GM21367 (cell line): ENCODE measurements around the gene XBP1.
"Not testable (repeated sequence)": the region's sequence is repeated elsewhere in the genome, so short reads cannot be mapped to it uniquely, and the experiment has no call there.

Experiments
- ATAC-seq: cut with Tn5 transposase; IDR thresholded peaks from one replicate; pipeline ENCODE4 v1.9.1; 2021; ENCODE audit not compliant: unreplicated experiment

Gene XBP1

DNA sequence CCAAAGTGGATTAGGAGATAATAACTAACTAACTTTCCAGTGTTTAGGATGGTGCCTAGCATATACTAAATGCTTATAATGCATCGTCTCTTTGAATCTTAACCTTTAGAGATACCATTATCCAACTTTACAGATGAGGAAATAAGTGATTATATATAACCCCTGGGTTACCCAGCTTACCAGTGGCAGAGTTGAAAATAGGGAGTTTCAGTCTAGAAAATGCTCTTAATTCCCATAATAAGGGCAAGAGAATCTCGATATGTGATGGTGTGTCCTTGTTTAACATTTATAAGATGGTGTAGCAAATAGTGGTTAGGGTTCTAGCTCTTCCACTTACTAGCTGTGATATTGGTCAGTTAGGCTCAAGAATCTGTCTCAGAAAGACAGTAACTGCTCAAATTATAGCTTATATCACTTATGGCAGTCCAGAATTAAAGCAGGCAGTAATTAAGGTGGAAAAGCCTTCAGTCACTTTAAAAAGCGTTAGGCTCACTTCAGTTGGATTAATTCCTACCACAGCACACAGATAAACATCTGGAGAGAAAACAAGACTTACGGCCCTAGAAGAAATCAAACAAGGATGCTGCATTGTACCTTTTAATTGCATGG lies 6.3 kb downstream of the XBP1 start:
- ATAC-seq = no peak

DNA sequence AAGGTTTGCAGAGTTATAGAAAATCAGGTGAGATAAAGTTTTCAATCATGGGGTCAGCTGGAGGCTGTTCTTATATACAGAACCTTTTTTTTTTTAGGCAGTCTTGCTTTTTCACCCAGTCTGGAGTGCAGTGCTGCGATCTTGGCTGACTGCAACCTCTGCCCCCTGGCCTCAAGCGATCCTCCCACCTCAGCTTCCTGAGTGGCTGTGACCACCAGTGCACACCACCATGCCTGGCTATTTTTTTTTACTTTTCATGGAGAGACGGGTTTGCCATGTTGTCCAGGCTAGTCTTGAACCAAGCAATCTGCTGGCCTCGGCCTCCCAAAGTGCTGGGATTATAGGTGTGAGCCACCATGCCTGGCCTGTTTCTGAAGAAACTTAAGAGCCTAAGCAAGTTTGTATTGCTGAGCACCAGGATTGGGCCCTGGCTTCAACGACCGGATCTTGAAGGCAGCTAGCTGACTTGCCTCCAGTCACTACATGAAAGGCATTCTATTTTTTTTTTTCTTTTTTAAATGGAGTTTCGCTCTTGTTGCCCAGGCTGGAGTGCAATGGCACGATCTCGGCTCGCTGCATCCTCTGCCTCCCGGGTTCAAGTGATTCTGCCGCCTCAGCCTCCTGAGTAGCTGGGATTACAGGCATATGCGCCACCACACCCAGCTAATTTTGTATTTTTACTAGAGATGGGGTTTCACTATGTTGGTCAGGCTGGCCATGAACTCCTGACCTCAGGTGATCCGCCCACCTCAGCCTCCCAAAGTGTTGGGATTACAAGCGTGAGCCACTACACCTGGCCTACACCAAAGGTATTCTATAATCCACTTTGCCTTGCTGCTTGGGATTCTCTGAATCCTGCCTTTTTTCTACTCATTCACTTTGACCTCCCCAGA lies 7.6 kb downstream of the XBP1 start:
- ATAC-seq = peak; percentile 16

DNA sequence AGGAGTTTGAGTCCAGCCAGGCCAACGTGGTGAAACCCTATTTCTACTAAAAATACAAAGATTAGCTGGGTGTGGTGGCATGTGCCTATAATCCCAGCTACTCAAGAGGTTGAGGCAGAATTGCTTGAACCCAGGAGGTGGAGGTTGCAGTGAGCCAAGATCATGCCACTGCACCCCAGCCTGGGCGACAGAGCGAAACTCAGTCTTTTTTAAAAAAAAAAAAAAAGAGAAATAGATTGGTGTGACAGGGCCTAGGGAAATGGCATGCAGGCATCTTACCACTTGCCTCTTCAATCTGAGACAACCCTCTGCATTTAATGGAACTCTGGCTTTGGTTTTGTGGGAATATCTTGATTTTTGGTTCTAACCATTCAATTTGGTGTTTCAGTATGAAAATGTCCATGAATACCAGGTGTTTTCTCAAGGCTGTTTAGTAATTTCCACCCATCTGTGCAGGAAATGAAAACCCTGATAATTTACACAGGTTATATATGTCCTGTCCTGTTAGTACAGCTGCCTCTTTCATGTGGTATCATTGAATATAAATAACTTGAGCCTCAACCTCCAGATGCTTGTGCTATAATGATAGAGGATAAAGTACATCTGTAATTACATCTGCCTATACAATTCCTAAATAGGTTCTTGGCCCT lies 8.4 kb downstream of the XBP1 start:
- ATAC-seq = peak; percentile 53

DNA sequence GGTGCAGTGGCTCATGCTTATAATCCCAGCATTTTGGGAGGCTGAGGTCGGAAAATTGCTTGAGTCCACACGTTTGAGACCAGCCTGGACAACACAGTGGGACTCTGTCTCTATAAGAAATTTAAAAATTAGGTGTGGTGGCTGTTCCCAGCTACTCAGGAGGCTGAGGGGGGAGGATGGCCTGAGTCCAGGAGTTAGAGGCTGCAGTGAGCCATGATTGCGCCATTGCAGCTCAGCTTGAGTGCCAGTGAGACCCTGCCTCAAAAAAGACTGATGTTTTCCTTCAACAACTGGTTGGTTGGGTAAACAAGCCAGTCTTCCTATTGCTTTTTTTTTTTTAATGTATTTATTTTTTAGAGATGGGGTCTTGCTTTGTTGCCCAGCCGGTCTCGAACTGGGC lies 9.2 kb downstream of the XBP1 start:
- ATAC-seq = no peak

DNA sequence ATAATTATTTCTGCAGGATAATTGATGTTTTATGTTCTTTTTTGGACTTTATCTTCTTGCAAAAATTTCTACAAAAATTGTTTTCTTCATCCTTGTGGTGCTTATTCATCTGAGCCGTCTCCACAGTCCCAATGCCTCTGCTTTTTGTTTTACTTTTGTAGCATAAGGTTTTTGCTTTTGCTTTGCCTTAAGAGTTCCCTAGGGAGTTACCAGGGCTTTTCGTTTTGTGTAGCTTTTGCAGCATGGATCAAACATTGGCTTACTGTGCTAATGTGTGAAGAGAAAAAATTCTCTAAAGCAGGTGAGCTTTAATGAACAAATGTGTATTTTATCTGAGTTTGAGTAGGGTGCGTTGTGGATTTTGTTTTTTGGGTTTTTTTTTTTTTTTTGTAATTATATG lies 11.8 kb downstream of the XBP1 start:
- ATAC-seq = no peak

DNA sequence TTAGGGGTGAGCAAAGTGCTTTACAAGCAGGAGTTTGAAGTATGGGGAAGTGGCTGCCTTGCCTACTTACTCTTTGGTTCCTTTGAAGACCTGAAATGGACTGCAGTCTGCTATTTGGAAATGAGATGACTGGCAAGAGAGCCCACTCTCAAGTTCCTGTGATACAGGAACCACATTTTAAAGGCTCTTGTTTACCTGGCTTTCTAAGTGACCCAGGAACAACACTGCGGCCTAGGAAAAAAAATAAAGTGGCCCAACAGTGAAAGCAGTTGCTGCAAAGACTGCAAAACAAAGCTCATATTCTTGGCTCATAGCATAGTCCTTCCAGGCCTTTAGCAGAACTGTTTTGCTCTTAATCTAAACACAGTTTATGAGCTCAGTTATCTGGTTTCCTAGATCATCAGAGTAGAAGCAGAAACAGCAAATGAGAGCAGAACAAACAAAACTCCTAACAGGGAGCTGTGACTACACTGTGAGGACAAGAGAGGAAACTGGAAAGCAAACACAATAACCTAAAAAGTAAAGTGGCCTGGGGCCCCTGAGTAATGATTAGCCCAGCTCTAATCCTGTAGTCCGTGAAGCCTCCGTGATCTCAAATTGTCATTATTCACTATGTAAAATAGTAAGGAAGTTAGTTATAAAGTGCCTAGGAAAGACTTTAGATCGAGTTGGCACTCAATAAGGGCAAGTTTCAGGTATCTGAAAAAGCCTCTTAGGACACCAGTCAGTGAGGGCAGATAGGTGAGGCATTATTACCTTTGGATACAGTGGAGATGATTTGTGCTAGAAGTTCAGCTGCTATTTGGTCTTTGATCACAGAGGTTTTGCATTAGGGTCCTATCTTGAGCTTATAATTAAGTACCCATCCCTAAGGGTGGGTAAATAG lies 16.3 kb downstream of the XBP1 start:
- no peak for ATAC-seq

DNA sequence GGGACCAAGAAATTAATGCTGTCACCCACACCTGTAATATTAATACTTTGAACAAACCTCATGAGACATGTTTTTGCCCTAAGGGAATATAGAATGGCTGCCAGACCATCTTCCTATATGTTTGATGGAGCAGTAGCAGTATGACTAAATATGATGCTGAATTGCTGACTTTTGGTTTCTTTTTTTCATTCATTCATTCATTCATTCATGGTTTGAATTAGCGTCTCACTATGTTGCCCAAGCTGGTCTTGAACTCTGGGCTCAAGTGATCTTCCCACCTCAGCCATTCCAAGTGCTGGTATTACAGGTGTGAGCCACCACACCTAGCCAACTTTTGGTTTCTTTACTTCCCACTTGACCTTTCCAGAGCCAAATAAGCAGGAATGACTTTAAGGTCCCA lies 20.1 kb downstream of the XBP1 start:
- no peak for ATAC-seq

DNA sequence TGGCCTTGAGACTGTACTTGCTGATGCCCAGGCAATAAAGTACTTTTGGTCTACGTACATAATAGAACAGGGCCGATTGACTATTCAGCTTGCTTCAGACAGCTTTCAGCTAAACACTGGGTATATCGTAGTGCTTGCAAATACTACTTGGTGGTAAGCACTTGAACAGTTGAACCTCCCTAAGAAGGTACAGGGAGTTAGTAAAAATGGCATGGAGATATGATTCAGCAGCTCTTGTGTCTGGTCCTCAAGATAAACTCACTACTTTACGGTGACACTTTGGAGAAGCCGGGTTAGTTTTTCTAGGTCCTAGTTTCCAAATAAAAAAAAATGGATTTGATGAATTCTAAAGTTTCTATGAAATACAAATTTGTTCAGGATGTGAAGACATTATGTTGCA lies 20.5 kb downstream of the XBP1 start:
- no peak for ATAC-seq

DNA sequence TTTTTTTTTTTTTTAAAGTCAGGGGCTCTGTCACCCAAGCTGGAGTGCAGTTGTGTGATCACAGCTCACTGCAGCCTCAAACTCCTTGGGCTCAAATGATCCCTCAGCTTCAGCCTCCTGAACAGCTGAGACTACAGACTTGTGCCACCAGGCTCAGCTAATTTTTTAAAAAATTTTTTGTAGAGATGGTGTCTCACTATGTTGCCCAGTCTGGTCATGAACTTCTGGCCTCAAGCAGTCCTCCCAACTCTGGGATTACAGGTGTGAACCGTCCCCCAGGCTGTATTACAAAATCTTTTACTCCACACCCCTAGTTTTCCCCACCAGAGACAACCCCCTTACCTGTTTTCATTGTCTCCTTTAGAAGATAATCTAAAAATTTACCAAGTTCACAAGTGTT lies 26.0 kb downstream of the XBP1 start:
- ATAC-seq = no peak

DNA sequence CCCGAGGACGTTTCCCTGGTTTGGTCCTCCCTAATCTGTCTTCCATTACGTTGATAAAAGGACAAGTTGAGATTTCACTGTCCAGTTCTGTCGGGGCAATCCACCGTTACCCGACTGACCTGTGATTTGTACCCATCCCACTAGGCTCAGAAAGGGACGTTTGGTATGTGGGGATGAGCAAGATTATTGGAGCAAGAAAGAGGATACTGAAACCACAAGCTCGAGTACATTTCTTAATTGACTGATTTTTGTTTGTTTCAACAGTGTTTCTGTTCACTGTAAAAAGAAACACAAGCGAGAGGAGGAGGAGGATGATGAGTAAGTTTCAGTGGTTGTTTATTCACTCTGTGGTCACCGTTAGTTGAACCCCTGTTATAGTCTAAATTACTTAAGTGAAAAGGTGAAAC lies 26.9 kb downstream of the XBP1 start:
- ATAC-seq = no peak

DNA sequence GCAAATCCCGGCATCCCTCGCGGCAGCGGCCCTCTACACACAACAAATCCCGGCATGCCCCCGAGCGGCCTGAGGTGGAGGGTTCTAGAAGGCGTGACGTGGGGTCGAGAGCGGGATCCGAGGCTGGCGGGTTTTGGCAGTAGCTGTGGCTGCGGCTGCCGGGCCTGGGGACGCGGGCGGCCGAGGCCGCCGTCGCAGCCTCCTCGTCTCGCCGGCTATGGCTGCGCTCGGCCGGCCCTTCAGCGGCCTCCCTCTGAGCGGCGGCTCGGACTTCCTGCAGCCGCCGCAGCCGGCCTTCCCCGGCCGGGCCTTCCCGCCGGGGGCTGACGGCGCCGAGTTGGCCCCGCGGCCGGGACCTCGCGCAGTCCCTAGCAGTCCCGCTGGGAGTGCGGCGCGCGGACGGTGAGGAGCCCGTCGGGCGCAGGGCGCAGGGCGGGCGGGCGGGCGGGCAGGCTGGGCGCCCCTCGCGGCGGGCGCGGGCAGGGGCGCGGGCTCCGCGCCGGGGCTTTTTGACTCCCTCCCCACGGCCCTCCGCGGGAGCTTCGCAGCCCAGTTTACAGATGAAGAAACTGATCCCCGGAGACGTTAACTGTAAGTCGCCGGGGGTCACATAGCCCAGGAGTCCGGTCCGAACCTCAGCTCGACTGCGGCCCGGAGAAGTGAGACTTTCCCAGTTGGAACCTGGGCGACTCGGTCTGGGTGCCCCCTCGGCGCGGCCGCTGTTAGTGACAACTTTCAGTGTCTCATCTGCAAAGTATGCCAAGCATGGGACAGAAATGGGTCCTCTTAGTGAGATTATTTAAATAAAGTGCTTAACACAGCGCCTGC lies 27.5 kb downstream of the XBP1 start, which contains the start of gene CCDC117:
Gene CCDC117 (plus strand): TSS at position 63 of the 828 bp plus-strand sequence. CDS start 155 bp downstream, at position 218.
- ATAC-seq = peak; percentile 84

DNA sequence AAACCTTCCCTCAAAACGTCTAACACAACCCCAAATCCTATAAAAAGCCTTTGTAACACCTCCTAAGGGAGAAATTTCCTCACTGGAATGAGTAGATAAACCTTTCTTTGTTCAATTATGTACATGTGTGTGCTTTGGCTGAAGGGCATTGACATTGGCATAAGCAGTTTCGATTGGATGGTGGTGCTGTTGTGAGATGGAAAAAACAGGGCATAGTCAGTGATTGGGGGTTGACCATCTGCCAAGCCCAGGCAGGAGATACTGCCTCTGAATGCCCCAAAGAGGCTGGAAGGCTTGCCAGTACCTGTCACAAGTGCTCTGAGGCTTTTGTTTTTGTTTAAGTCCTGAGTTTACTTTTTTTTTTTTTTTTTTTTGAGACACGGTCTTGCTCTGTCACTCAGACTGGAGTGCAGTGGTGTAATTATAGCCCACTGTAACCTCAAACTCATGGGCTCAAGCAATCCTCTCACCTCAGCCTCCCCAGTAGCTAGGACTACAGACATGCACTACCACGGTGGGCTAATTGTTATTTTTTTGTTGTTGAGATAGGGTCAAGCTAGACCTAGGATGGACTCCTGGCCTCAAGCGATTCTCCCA lies 29.1 kb downstream of the XBP1 start:
- ATAC-seq = no peak

DNA sequence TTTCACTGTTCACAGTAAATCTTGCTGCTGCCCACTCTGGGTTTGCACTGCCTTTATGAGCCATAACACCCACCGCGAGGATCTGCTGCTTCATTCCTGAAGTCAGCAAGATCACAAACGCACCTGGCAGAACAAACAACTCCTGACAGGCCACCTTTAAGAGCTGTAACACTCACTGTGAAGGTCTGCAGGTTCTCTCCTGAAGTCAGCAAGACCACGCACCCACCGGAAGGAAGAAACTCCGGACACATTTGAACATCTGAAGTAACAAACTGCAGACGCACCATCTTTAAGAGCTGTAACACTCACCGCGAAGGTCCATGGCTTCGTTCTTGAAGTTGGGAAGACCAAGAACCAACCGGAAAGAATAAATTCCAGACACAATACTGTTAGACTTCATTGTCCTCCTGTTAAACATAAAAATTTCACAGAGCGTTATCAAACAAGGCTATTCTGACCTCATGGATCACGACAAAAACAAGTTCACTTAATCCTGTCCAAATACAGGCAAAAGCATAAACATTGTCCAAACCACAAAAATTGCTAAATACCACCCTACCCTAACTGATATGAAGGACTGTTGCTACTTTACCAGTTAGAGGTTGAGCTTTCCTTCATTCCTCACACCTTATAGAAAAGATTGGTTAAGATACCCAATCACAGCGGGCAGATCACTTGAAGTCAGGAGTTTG lies 30.8 kb downstream of the XBP1 start:
- ATAC-seq = no peak

DNA sequence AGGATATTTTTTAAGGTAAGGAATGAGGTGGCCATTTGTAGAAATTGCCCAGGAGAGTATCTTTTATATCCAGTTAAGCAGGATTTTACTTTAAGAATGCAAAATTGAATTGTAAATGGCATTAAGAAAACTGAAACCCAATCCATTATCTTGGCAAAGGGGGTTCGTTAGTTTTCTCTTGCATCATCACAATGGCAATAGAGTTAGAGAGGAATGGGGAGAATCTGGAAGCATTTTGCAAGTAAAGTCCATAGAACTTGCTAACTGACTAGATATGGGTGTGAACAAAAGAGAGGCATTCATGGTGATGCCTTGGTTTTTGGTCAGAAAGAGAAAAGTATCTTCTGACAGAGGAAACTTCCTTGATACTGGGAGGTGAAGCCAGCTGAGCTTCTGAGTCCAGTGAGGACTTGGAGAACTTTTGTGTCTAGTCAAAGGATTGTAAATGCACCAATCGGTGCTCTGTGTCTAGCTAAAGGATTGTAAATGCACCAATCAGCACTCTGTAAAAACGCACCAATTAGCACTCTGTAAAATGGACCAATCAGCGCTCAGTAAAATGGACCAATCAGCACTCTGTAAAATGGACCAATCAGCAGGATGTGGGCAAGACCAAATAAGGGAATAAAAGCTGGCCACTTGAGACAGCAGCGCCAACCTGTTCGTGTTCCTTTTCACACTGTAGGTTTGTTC lies 31.5 kb downstream of the XBP1 start:
- no peak for ATAC-seq

DNA sequence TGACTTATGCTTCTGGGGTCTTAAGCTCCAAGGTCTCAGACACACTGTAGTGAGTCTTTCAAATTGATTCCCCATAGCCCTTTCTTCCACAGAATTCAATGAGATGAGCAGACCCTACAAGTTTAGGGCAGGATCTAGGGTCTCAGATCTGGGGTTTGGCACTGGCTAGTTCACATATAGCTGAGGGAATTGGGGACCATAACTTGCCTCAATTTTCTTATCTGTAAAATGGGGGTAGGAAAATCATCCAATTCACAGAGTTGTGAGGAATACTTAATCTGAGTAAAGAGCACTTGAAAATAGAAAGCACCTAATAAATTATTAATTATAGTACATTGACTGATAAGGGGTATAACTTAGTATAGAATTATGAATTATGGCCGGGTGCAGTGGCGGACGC lies 33.7 kb downstream of the XBP1 start:
- ATAC-seq = no peak

DNA sequence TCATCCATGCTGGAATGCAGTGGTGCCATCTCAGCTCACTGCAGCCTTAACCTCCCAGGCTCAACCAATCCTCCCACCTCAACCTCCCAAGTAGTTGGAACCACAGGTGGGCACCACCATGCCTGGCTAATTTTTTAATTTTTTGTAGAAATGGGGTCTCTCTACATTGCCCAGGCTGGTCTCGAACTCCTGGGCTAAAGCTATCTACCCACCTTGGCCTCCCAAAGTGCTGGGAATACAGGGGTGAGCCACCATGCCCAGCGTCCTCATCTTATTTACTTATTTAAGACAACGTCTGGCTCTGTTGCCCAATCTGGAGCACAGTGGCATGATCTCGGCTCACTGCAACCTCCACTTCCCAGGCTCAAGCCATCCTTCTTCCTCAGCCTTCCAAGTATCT lies 38.4 kb downstream of the XBP1 start:
- ATAC-seq = not testable (repeated sequence)

DNA sequence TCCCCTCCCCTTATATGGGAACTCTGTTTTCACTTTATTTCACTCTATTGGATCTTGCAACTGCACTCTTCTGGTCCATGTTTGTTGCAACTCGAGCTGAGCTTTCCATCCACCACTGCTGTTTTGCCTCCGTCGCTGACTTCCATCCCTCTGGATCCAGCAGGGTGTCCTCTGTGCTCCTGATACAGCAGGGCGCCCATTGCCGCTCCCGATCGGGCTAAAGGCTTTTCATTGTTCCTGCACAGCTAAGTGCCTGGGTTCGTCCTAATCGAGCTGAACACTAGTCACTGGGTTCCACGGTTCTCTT lies 39.0 kb downstream of the XBP1 start:
- no peak for ATAC-seq

DNA sequence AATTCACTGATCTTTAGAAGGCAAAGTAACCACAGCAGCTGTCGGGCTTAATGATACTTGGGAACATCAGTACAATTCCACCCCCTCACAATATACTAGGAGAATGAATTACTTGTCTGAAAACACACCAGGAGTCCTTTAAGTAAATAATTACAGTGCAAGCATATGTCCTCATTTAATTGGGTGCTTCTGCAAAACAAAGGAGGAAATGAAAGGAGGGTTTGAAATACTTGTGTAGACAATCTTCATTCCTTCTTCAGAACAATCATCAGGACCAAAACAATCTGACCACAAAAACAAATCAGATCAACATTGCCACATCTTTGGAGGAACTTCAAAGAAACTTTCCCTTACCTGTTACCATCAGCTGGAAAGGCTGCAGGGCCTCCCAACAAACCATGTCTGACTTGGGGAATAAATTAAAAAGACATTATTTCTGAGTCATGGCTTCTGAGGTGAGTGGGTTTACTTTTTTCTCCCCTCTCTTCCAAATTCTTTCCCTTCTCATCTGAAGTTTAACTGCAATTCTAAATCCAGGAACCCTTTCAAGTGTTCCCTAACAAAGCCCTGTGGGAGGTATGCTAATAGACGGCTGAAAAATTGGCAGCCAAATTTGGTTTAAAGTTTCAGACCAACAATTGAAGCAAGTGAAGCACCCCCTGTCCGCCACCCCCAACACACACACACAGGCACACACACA lies 40.4 kb downstream of the XBP1 start:
- ATAC-seq = no peak
